Central memory CD8-positive, alpha-beta T cell (primary cell): ENCODE data around the gene RAD51B.

Experiments
- ATAC-seq: fragments of 150-1000 bp; cut with Tn5 transposase; replicated peaks from 2 replicates; pipeline ENCODE4 v1.10.0; 2022; ENCODE audit warnings: mild to moderate bottlenecking, moderate FRiP score, moderate number of reproducible peaks; ENCODE audit not compliant: poor library complexity, severe bottlenecking; ENCODE audit errors: extremely low read depth
- DNase-seq, 2 donors: peaks; one replicate each; pipeline ENCODE4 v3.0.0; 2021; ENCODE audit warnings: low spot score in 2 of 2
- H3K27ac Mint-ChIP-seq: one replicate; pipeline ENCODE4 v1.8.0; 2022; ENCODE audit warnings: low read depth, mild to moderate bottlenecking, moderate library complexity, mixed read lengths
- H3K27me3 Mint-ChIP-seq: one replicate; pipeline ENCODE4 v1.8.0; 2022; ENCODE audit warnings: mixed read lengths
- H3K36me3 Mint-ChIP-seq: one replicate; pipeline ENCODE4 v1.8.0; 2022; ENCODE audit warnings: mild to moderate bottlenecking, moderate library complexity, mixed read lengths; ENCODE audit not compliant: insufficient read depth
- H3K4me1 Mint-ChIP-seq: one replicate; pipeline ENCODE4 v1.8.0; 2022; ENCODE audit warnings: mixed read lengths
- H3K4me3 Mint-ChIP-seq: one replicate; pipeline ENCODE4 v1.8.0; 2022; ENCODE audit warnings: mild to moderate bottlenecking, moderate library complexity, mixed read lengths
- H3K9me3 Mint-ChIP-seq: one replicate; pipeline ENCODE4 v1.8.0; 2022; ENCODE audit warnings: mixed read lengths

The RAD51B gene

DNA sequence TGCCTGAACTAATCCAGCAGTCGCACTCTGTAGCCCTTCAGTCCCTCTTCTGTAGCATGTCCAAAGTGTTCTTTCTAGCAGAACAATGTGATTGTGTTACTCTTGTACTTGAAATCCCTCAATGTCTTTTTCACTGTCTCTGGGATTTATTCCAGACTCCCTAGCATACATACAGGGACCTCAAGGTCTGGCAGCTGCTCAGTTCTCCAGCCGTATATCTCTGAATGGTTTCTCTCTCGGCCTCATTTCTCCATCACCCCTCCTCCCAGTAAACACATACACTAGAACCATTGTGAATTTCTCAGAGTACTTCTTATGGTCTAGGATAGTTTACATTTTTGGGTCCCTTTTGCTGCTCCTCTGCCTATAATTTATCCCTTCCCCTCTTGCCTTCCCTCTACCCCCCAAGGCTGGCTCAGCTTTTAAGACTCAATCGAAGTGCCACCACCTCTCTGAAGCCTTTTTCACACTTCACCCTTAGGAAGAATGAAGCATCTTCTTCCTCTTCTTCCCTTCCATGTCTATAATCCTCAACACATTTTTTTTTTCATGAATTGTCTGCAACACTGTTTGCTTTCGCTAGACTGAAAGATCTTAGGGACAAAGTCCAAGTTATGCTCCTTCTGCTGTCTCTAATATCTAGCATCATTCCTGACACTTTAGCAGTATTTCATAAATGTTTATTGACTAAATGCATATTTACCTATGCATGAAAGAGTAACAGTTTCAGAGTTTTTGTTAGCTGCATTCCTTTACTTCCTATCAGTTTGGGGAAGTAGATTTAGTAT lies 527.2 kb downstream of the RAD51B start:
- no peak overlapping the region for H3K27ac Mint-ChIP-seq
- DNase-seq (no peak), ATAC-seq (no peak)
- no peaks in the 10 kb centered on the region for H3K9me3 Mint-ChIP-seq
- peaks cover 5% of the 10 kb centered on the region for H3K4me1 Mint-ChIP-seq
- no peaks in the 10 kb centered on the region for H3K27me3 Mint-ChIP-seq
- no peaks in the 10 kb centered on the region for H3K36me3 Mint-ChIP-seq
- H3K4me3 Mint-ChIP-seq, result no peak overlapping the region

- Mint-ChIP-seq H3K27me3 (no peaks in the 10 kb centered on the region), H3K27ac (no peak overlapping the region), H3K9me3 (no peaks in the 10 kb centered on the region), H3K4me1 (peaks cover 4% of the 10 kb centered on the region), H3K4me3 (no peak overlapping the region), H3K36me3 (no peaks in the 10 kb centered on the region)
- ATAC-seq (no peak), DNase-seq (no peak)
These were observed 530.5 kb downstream of the RAD51B start for GRCh38 chr14:68349900-68350629.

- DNase-seq (no peak), ATAC-seq (no peak)
- H3K36me3 Mint-ChIP-seq, result no peaks in the 10 kb centered on the region
- H3K27me3 Mint-ChIP-seq, result no peaks in the 10 kb centered on the region
- H3K4me3 Mint-ChIP-seq, result no peak overlapping the region
- H3K27ac Mint-ChIP-seq, result no peak overlapping the region
- H3K4me1 Mint-ChIP-seq, result peaks cover 4% of the 10 kb centered on the region
- H3K9me3 Mint-ChIP-seq, result no peaks in the 10 kb centered on the region
These were observed 535.8 kb downstream of the RAD51B start for GRCh38 chr14:68355415-68355814.

DNA sequence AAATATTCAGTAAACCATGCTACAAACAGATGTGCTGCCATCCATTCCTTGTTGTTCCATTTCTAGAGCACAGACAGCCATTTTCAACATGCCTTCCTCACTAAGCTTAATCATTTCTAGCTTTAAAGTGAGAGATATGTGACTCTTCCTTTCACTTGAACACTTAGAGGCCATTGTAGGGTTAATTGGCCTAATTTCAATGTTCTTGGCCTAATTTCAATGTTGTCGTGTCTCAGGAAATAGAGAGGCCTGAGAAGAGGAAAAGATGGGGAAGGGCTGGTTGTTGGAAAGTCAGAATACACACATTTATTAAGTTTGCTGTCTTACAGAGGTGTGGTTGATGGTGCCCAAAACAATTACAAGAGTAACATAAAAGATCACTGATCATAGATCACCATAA lies 538.2 kb downstream of the RAD51B start:
- Mint-ChIP-seq H3K27me3 (no peaks in the 10 kb centered on the region), H3K4me3 (no peak overlapping the region), H3K9me3 (no peaks in the 10 kb centered on the region), H3K36me3 (no peaks in the 10 kb centered on the region), H3K27ac (no peak overlapping the region), H3K4me1 (peaks cover 4% of the 10 kb centered on the region)
- DNase-seq, result no peak
- ATAC-seq, result no peak

DNA sequence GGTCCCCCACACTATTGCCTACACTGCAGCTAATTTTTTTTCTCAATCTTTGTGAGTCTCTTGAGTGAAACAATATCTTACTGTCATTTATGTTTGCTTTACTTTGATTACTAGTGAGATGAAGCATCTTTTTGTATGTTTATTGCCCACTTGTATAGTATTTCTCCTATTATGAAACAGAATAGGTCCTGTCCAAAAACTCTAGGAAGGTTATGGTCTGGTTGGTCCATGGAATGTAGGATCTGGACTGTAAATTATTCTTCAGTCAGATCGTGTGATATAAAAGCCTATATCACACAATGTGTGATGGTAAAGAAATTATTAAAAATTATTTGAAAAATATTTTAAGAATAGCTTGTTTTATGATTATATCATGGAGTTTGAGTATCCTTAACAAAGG lies 538.9 kb downstream of the RAD51B start:
- H3K36me3 Mint-ChIP-seq, result no peaks in the 10 kb centered on the region
- no peak for DNase-seq
- no peak overlapping the region for H3K4me3 Mint-ChIP-seq
- ATAC-seq, result no peak
- H3K9me3 Mint-ChIP-seq, result no peaks in the 10 kb centered on the region
- no peak overlapping the region for H3K27ac Mint-ChIP-seq
- peaks cover under 1% of the 10 kb centered on the region for H3K4me1 Mint-ChIP-seq
- H3K27me3 Mint-ChIP-seq, result no peaks in the 10 kb centered on the region

GRCh38 chr14:68359022-68359836 lies 539.6 kb downstream of the RAD51B start:
- Mint-ChIP-seq H3K4me1 (no peaks in the 10 kb centered on the region), H3K4me3 (no peak overlapping the region), H3K9me3 (no peaks in the 10 kb centered on the region), H3K27ac (no peak overlapping the region), H3K36me3 (no peaks in the 10 kb centered on the region), H3K27me3 (no peaks in the 10 kb centered on the region)
- no peak for ATAC-seq
- no peak for DNase-seq

GRCh38 chr14:68359837-68360552 lies 540.4 kb downstream of the RAD51B start:
- Mint-ChIP-seq H3K27me3 (no peaks in the 10 kb centered on the region), H3K4me1 (no peaks in the 10 kb centered on the region), H3K4me3 (no peak overlapping the region), H3K9me3 (no peaks in the 10 kb centered on the region), H3K36me3 (no peaks in the 10 kb centered on the region), H3K27ac (no peak overlapping the region)
- ATAC-seq (no peak), DNase-seq (no peak)

- DNase-seq (no peak), ATAC-seq (no peak)
- H3K36me3 Mint-ChIP-seq, result no peaks in the 10 kb centered on the region
- H3K4me1 Mint-ChIP-seq, result no peaks in the 10 kb centered on the region
- H3K27ac Mint-ChIP-seq, result no peak overlapping the region
- no peaks in the 10 kb centered on the region for H3K9me3 Mint-ChIP-seq
- no peaks in the 10 kb centered on the region for H3K27me3 Mint-ChIP-seq
- H3K4me3 Mint-ChIP-seq, result no peak overlapping the region
These were observed 541.7 kb downstream of the RAD51B start for GRCh38 chr14:68361231-68361630.

GRCh38 chr14:68362846-68363245 lies 543.3 kb downstream of the RAD51B start:
- Mint-ChIP-seq H3K4me1 (no peaks in the 10 kb centered on the region), H3K4me3 (no peak overlapping the region), H3K27me3 (no peaks in the 10 kb centered on the region), H3K36me3 (no peaks in the 10 kb centered on the region), H3K27ac (no peak overlapping the region), H3K9me3 (no peaks in the 10 kb centered on the region)
- no peak for ATAC-seq
- no peak for DNase-seq

GRCh38 chr14:68363466-68363842 lies 543.9 kb downstream of the RAD51B start:
- H3K4me1 Mint-ChIP-seq, result peaks cover 3% of the 10 kb centered on the region
- no peaks in the 10 kb centered on the region for H3K9me3 Mint-ChIP-seq
- DNase-seq (no peak), ATAC-seq (no peak)
- no peaks in the 10 kb centered on the region for H3K27me3 Mint-ChIP-seq
- H3K4me3 Mint-ChIP-seq, result no peak overlapping the region
- H3K36me3 Mint-ChIP-seq, result no peaks in the 10 kb centered on the region
- H3K27ac Mint-ChIP-seq, result no peak overlapping the region

GRCh38 chr14:68363843-68364767 lies 544.5 kb downstream of the RAD51B start:
- no peaks in the 10 kb centered on the region for H3K27me3 Mint-ChIP-seq
- peaks cover 5% of the 10 kb centered on the region for H3K4me1 Mint-ChIP-seq
- no peak overlapping the region for H3K27ac Mint-ChIP-seq
- no peak for DNase-seq
- no peak overlapping the region for H3K4me3 Mint-ChIP-seq
- H3K36me3 Mint-ChIP-seq, result no peaks in the 10 kb centered on the region
- H3K9me3 Mint-ChIP-seq, result no peaks in the 10 kb centered on the region
- ATAC-seq, result no peak
